ENCODE data around the gene CDH4.

CDH4 gene

GRCh38 chr20:61600016-61600415 lies 348.0 kb downstream of the CDH4 start:
- no peak overlapping the region for H2BK120ac ChIP-seq (ENCODE audit: low read depth, low read length)
- H3K79me1 ChIP-seq (ENCODE audit: low read depth, low read length), result no peaks in the 10 kb centered on the region
- no CpG with 5 or more reads among the region's 16 CpGs for WGBS, 2 donors (ENCODE audit: extremely low coverage in 2 of 2, insufficient read length in 2 of 2, insufficient replicate concordance in 1 of 2)
- peak overlapping the region; percentile 87 for H2BK15ac ChIP-seq (ENCODE audit: low read length)
- H3K4ac ChIP-seq (ENCODE audit: low read length), result no peak overlapping the region
- peak overlapping the region; percentile 15 for H2AK5ac ChIP-seq (ENCODE audit: low read depth, low read length)
- peaks cover 30 to 36% of the 10 kb centered on the region in 2 donors for H3K9me3 ChIP-seq (replicated peaks in 1 of 2; ENCODE audit: control insufficient read depth in 2 of 2, insufficient read depth in 1 of 2, low read depth in 1 of 2, low read length in 2 of 2)
- H2AFZ ChIP-seq (ENCODE audit: low read length), result peak overlapping the region; percentile 87
- H3K23ac ChIP-seq (ENCODE audit: low read depth, low read length, poor library complexity), result no peak overlapping the region
- peak overlapping the region; percentile 58 for H3K27ac ChIP-seq (replicated peaks; ENCODE audit: low read length)
- H2BK12ac ChIP-seq (ENCODE audit: low read length), result peak overlapping the region; percentile 63
- no peak overlapping the region for H2BK5ac ChIP-seq (ENCODE audit: low read length)
- H3K18ac ChIP-seq (ENCODE audit: low read length), result peak overlapping the region; percentile 84
- no peak overlapping the region for H3K9ac ChIP-seq (ENCODE audit: low read depth, low read length, poor library complexity)
- no peak overlapping the region for H3K14ac ChIP-seq (ENCODE audit: low read length)
- no peak overlapping the region for H3K4me2 ChIP-seq (ENCODE audit: insufficient read depth, low read length, poor library complexity, severe bottlenecking)
- H4K8ac ChIP-seq (ENCODE audit: low read depth, low read length), result no peak overlapping the region
- H3K4me1 ChIP-seq (ENCODE audit: control insufficient read depth in 2 of 2, insufficient read depth in 1 of 2, low read depth in 1 of 2, low read length in 2 of 2), result peaks cover 12 to 18% of the 10 kb centered on the region in 2 donors
- no peak overlapping the region for H4K91ac ChIP-seq (ENCODE audit: low read depth, low read length, poor library complexity)
- H3K4me3 ChIP-seq (ENCODE audit: low read length in 2 of 2), result no peak overlapping the region
- no peak for DNase-seq (ENCODE audit: low spot score)
- no peaks in the 10 kb centered on the region for H3K36me3 ChIP-seq (replicated peaks in 1 of 2; ENCODE audit: control insufficient read depth in 2 of 2, insufficient read depth in 2 of 2, low read length in 2 of 2)
- H3K27me3 ChIP-seq (ENCODE audit: control insufficient read depth in 3 of 3, insufficient read depth in 3 of 3, low read depth in 1 of 3, low read length in 3 of 3), result no peaks in the 10 kb centered on the region

- Histone ChIP-seq H3K4me1 (ENCODE audit: control insufficient read depth in 2 of 2, insufficient read depth in 1 of 2, low read depth in 1 of 2, low read length in 2 of 2) (peaks cover 12 to 18% of the 10 kb centered on the region in 2 donors), H4K8ac (ENCODE audit: low read depth, low read length) (no peak overlapping the region), H2BK12ac (ENCODE audit: low read length) (no peak overlapping the region), H4K91ac (ENCODE audit: low read depth, low read length, poor library complexity) (peak overlapping the region; percentile 54), H3K4me2 (ENCODE audit: insufficient read depth, low read length, poor library complexity, severe bottlenecking) (no peak overlapping the region), H3K9me3 (replicated peaks in 1 of 2; ENCODE audit: control insufficient read depth in 2 of 2, insufficient read depth in 1 of 2, low read depth in 1 of 2, low read length in 2 of 2) (peaks cover 17 to 27% of the 10 kb centered on the region in 2 donors), H2BK5ac (ENCODE audit: low read length) (no peak overlapping the region), H3K4me3 (ENCODE audit: low read length in 2 of 2) (no peak overlapping the region), H3K23ac (ENCODE audit: low read depth, low read length, poor library complexity) (no peak overlapping the region), H3K4ac (ENCODE audit: low read length) (no peak overlapping the region), H3K27me3 (ENCODE audit: control insufficient read depth in 3 of 3, insufficient read depth in 3 of 3, low read depth in 1 of 3, low read length in 3 of 3) (no peaks in the 10 kb centered on the region), H2AFZ (ENCODE audit: low read length) (no peak overlapping the region), H2BK15ac (ENCODE audit: low read length) (no peak overlapping the region), H3K9ac (ENCODE audit: low read depth, low read length, poor library complexity) (no peak overlapping the region), H3K14ac (ENCODE audit: low read length) (peak overlapping the region; percentile 64), H3K36me3 (replicated peaks in 1 of 2; ENCODE audit: control insufficient read depth in 2 of 2, insufficient read depth in 2 of 2, low read length in 2 of 2) (no peaks in the 10 kb centered on the region), H3K18ac (ENCODE audit: low read length) (peak overlapping the region; percentile 59), H3K79me1 (ENCODE audit: low read depth, low read length) (no peaks in the 10 kb centered on the region), H2AK5ac (ENCODE audit: low read depth, low read length) (peak overlapping the region; percentile 70), H3K27ac (replicated peaks; ENCODE audit: low read length) (no peak overlapping the region), H2BK120ac (ENCODE audit: low read depth, low read length) (peak overlapping the region; percentile 11)
- no CpG with 5 or more reads among the region's 12 CpGs for WGBS, 2 donors (ENCODE audit: extremely low coverage in 2 of 2, insufficient read length in 2 of 2, insufficient replicate concordance in 1 of 2)
- DNase-seq (ENCODE audit: low spot score), result no peak
Measured at GRCh38 chr20:61601361-61601760, 349.3 kb downstream of the CDH4 start.

- Histone ChIP-seq H3K4me1 (ENCODE audit: control insufficient read depth in 2 of 2, insufficient read depth in 1 of 2, low read depth in 1 of 2, low read length in 2 of 2) (peaks cover 12 to 18% of the 10 kb centered on the region in 2 donors), H3K4me3 (ENCODE audit: low read length in 2 of 2) (no peak overlapping the region), H3K14ac (ENCODE audit: low read length) (no peak overlapping the region), H2AK5ac (ENCODE audit: low read depth, low read length) (no peak overlapping the region), H3K4me2 (ENCODE audit: insufficient read depth, low read length, poor library complexity, severe bottlenecking) (no peak overlapping the region), H2BK12ac (ENCODE audit: low read length) (no peak overlapping the region), H3K27me3 (ENCODE audit: control insufficient read depth in 3 of 3, insufficient read depth in 3 of 3, low read depth in 1 of 3, low read length in 3 of 3) (no peaks in the 10 kb centered on the region), H2AFZ (ENCODE audit: low read length) (no peak overlapping the region), H3K79me1 (ENCODE audit: low read depth, low read length) (no peaks in the 10 kb centered on the region), H4K8ac (ENCODE audit: low read depth, low read length) (no peak overlapping the region), H4K91ac (ENCODE audit: low read depth, low read length, poor library complexity) (no peak overlapping the region), H2BK15ac (ENCODE audit: low read length) (no peak overlapping the region), H2BK120ac (ENCODE audit: low read depth, low read length) (peak overlapping the region; percentile 11), H3K36me3 (replicated peaks in 1 of 2; ENCODE audit: control insufficient read depth in 2 of 2, insufficient read depth in 2 of 2, low read length in 2 of 2) (no peaks in the 10 kb centered on the region), H3K9me3 (replicated peaks in 1 of 2; ENCODE audit: control insufficient read depth in 2 of 2, insufficient read depth in 1 of 2, low read depth in 1 of 2, low read length in 2 of 2) (peaks cover 14 to 22% of the 10 kb centered on the region in 2 donors), H3K27ac (replicated peaks; ENCODE audit: low read length) (no peak overlapping the region), H3K18ac (ENCODE audit: low read length) (peak overlapping the region; percentile 67), H3K4ac (ENCODE audit: low read length) (no peak overlapping the region), H2BK5ac (ENCODE audit: low read length) (no peak overlapping the region), H3K23ac (ENCODE audit: low read depth, low read length, poor library complexity) (peak overlapping the region; percentile 0), H3K9ac (ENCODE audit: low read depth, low read length, poor library complexity) (no peak overlapping the region)
- no peak for DNase-seq (ENCODE audit: low spot score)
- WGBS, 2 donors (ENCODE audit: extremely low coverage in 2 of 2, insufficient read length in 2 of 2, insufficient replicate concordance in 1 of 2), result no CpG with 5 or more reads among the region's 14 CpGs
Measured at GRCh38 chr20:61601853-61602252, 349.8 kb downstream of the CDH4 start.

GRCh38 chr20:61603715-61604114 lies 351.7 kb downstream of the CDH4 start:
- H3K4me1 ChIP-seq (ENCODE audit: control insufficient read depth in 2 of 2, insufficient read depth in 1 of 2, low read depth in 1 of 2, low read length in 2 of 2), result peaks cover 11 to 12% of the 10 kb centered on the region in 2 donors
- no peaks in the 10 kb centered on the region for H3K36me3 ChIP-seq (replicated peaks in 1 of 2; ENCODE audit: control insufficient read depth in 2 of 2, insufficient read depth in 2 of 2, low read length in 2 of 2)
- no peak overlapping the region for H3K27ac ChIP-seq (replicated peaks; ENCODE audit: low read length)
- no peak overlapping the region for H3K14ac ChIP-seq (ENCODE audit: low read length)
- no peak overlapping the region for H3K4me2 ChIP-seq (ENCODE audit: insufficient read depth, low read length, poor library complexity, severe bottlenecking)
- H2BK5ac ChIP-seq (ENCODE audit: low read length), result no peak overlapping the region
- no peak for DNase-seq (ENCODE audit: low spot score)
- no peak overlapping the region for H2BK15ac ChIP-seq (ENCODE audit: low read length)
- peaks cover 7 to 16% of the 10 kb centered on the region in 2 donors for H3K9me3 ChIP-seq (replicated peaks in 1 of 2; ENCODE audit: control insufficient read depth in 2 of 2, insufficient read depth in 1 of 2, low read depth in 1 of 2, low read length in 2 of 2)
- H3K4me3 ChIP-seq (ENCODE audit: low read length in 2 of 2), result no peak overlapping the region
- H2BK12ac ChIP-seq (ENCODE audit: low read length), result no peak overlapping the region
- H2AK5ac ChIP-seq (ENCODE audit: low read depth, low read length), result no peak overlapping the region
- no peak overlapping the region for H2BK120ac ChIP-seq (ENCODE audit: low read depth, low read length)
- no peak overlapping the region for H3K23ac ChIP-seq (ENCODE audit: low read depth, low read length, poor library complexity)
- WGBS, 2 donors (ENCODE audit: extremely low coverage in 2 of 2, insufficient read length in 2 of 2, insufficient replicate concordance in 1 of 2), result no CpG with 5 or more reads among the region's 5 CpGs
- H3K18ac ChIP-seq (ENCODE audit: low read length), result no peak overlapping the region
- no peak overlapping the region for H2AFZ ChIP-seq (ENCODE audit: low read length)
- H3K79me1 ChIP-seq (ENCODE audit: low read depth, low read length), result no peaks in the 10 kb centered on the region
- H3K9ac ChIP-seq (ENCODE audit: low read depth, low read length, poor library complexity), result no peak overlapping the region
- no peak overlapping the region for H4K8ac ChIP-seq (ENCODE audit: low read depth, low read length)
- no peak overlapping the region for H4K91ac ChIP-seq (ENCODE audit: low read depth, low read length, poor library complexity)
- H3K27me3 ChIP-seq (ENCODE audit: control insufficient read depth in 3 of 3, insufficient read depth in 3 of 3, low read depth in 1 of 3, low read length in 3 of 3), result no peaks in the 10 kb centered on the region
- no peak overlapping the region for H3K4ac ChIP-seq (ENCODE audit: low read length)
